ENCODE results near the gene FAM227B.

DNA sequence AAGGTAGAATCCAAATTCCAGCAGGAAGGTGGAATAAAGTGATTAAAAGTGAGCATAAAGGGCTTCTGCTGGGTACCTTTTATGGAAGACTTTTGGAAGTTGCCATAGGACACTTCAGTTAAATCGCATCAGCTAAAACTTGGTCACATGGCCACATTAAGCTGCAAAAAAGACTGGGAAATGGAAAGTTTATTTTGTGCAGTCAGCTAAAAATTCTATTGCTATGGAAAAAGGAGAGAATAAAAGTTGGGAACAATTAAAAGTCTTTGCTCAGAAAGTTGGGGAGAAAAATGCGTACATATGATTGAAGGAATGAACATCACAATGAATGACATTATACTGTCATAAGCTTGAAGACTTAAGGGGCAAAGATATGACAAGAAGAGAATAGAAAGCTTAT, 148.3 kb downstream of the FAM227B start:
- TF ChIP-seq EZH2 (IDR thresholded peaks at IDR 0.05; ENCODE audit: borderline replicate concordance, low read length) = no peak
- TF ChIP-seq, protein P1, sequence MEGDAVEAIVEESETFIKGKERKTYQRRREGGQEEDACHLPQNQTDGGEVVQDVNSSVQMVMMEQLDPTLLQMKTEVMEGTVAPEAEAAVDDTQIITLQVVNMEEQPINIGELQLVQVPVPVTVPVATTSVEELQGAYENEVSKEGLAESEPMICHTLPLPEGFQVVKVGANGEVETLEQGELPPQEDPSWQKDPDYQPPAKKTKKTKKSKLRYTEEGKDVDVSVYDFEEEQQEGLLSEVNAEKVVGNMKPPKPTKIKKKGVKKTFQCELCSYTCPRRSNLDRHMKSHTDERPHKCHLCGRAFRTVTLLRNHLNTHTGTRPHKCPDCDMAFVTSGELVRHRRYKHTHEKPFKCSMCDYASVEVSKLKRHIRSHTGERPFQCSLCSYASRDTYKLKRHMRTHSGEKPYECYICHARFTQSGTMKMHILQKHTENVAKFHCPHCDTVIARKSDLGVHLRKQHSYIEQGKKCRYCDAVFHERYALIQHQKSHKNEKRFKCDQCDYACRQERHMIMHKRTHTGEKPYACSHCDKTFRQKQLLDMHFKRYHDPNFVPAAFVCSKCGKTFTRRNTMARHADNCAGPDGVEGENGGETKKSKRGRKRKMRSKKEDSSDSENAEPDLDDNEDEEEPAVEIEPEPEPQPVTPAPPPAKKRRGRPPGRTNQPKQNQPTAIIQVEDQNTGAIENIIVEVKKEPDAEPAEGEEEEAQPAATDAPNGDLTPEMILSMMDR (IDR thresholded peaks at IDR 0.05; ENCODE audit: low read length) = no peak

All from OCI-LY1 (cell line).